IPS-15b (cell line): ENCODE results near the gene LMAN1L.

Experiments
- H3K27me3 ChIP-seq: one replicate; pipeline ENCODE4 v1.6.1; 2013; ENCODE audit warnings: low read length; ENCODE audit not compliant: control insufficient read depth, insufficient read depth
- H3K36me3 ChIP-seq: one replicate; pipeline ENCODE4 v1.6.1; 2013; ENCODE audit warnings: low read length; ENCODE audit not compliant: control insufficient read depth, insufficient read depth
- H3K4me1 ChIP-seq: one replicate; pipeline ENCODE4 v1.6.1; 2013; ENCODE audit warnings: mild to moderate bottlenecking, low read length; ENCODE audit not compliant: control insufficient read depth, insufficient read depth
- H3K4me3 ChIP-seq: one replicate; pipeline ENCODE4 v1.5.1; 2013; ENCODE audit warnings: low read depth, low read length
- H3K9ac ChIP-seq: one replicate; pipeline ENCODE4 v1.6.1; 2013; ENCODE audit warnings: low read depth, mild to moderate bottlenecking, low read length
- H3K9me3 ChIP-seq: one replicate; pipeline ENCODE4 v1.6.1; 2013; ENCODE audit warnings: mild to moderate bottlenecking, low read length; ENCODE audit not compliant: control insufficient read depth, insufficient read depth

LMAN1L gene

GRCh38 chr15:74812533-74812932 is at the start of gene LMAN1L:
LMAN1L (plus strand) TSS chr15:74812835; CDS start chr15:74812855, 20 bp downstream.
- no peak within 1 kb of the TSS for H3K4me3 ChIP-seq
- H3K36me3 ChIP-seq: no peaks in the 10 kb centered on the region
- no peaks in the 10 kb centered on the region for H3K9me3 ChIP-seq
- no peaks in the 10 kb centered on the region for H3K27me3 ChIP-seq
- H3K9ac ChIP-seq: no peak within 1 kb of the TSS
- no peaks in the 10 kb centered on the region for H3K4me1 ChIP-seq

DNA sequence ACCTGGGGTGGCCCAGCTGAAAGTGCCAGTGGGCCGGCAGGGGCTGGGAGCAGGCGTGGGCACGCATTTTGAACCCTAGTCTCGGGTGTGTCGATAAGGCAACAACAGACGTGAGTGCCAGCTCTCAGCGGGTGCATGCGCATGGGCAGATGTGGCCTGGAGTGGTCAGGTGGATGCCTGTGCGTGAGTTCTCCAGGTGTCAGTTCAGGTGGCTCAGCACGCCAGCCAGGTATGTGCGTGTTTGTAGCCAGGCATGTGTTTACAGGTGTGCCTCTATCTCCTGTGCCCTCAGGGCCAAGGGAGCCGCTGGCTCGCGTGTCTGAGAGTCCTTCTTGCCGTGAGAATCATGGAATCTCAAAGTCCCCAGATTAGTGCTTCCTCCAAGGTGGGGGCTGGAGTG is 49.2 kb upstream of the LMAN1L start:
- H3K9ac ChIP-seq: no peak overlapping the region
- no peaks in the 10 kb centered on the region for H3K36me3 ChIP-seq
- H3K27me3 ChIP-seq: no peaks in the 10 kb centered on the region
- H3K4me1 ChIP-seq: no peaks in the 10 kb centered on the region
- no peaks in the 10 kb centered on the region for H3K9me3 ChIP-seq
- H3K4me3 ChIP-seq: no peak overlapping the region

DNA sequence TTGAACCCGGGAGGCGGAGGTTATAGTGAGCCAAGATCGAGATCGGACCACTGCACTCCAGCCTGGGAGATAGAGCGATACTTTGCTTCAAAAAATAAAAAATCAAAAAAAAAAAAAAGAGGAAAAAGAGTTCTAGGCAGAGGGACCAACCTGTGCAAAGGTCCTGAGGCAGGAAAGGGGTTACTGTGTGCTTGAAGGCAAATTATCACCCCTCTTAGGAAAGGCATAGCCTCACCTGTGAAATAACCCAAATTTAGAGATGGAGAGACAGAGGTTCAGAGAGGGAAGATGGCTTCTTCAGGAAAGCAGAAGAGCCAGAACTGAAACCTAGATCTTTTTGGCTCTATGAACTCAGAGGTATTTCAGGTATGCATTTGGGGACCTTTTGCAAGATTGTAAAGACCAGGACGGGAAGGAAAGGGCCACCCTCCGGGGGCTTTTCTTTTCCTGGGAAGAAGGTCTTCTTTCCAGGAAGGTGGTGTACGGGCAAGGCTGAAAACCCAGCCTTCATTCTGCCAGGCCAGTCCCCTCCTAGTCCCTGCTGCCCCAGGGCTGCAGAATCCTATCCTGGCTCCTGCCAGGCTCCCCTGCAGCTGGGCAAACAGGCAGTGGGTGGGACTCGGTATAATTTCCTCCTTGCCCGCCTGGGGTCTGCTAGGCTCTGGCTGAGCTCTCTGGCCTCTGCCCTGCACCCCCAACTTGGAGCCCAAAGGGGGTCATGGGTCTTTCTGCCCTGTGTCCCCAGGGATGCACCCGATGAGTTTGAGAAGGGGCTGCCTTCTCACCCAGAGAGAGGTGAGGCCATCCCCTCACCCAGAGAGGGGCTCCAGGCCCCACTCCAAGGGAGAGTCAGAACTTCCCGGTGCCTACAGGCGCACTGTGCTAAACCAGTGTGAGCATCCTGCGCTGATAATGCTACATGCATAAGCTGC is 45.2 kb upstream of the LMAN1L start:
- Histone ChIP-seq H3K27me3 (peaks cover 10% of the 10 kb centered on the region), H3K4me1 (peaks cover 4% of the 10 kb centered on the region), H3K36me3 (no peaks in the 10 kb centered on the region), H3K9me3 (no peaks in the 10 kb centered on the region), H3K9ac (no peak overlapping the region), H3K4me3 (no peak overlapping the region)

DNA sequence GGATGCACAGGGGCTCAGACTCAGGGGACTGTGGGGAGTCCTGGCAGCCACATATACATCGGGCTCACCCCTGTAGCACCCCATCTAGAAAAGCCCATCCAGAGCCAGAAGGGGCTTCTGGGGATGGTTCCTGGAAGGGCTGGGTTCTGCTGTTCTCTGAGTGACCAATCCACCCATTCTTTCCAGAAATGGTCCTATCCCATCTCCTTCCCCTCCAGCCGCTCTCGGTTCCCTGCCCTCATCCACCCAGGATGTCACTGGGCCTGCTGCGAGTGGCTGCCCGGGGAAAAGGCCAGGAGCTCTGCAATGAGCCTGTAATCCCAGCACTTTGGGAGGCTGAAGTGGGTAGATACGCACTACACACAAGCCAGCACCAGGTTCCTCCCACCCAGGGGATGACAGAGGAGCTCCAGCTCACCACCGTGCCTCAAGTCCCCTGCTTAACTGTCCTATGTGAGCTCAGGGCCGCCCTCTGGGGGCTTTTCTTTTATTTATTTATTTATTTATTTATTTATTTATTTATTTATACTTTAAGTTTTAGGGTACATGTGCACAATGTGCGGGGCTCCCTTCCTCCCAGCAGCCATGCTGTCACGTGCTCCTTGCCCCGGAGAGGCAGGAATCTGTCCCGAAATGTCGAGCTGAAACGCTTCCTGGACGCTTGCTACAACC is 44.4 kb upstream of the LMAN1L start:
- Histone ChIP-seq H3K27me3 (peaks cover 10% of the 10 kb centered on the region), H3K4me3 (no peak overlapping the region)

GRCh38 chr15:74768771-74769342 is 43.8 kb upstream of the LMAN1L start:
- Histone ChIP-seq H3K27me3 (peaks cover 10% of the 10 kb centered on the region), H3K4me3 (no peak overlapping the region), H3K9ac (no peak overlapping the region), H3K9me3 (no peaks in the 10 kb centered on the region), H3K36me3 (no peaks in the 10 kb centered on the region), H3K4me1 (peaks cover 12% of the 10 kb centered on the region)

More for the DNA sequence above, 44.4 kb upstream of the LMAN1L start:
- Histone ChIP-seq H3K9me3 (no peaks in the 10 kb centered on the region), H3K9ac (no peak overlapping the region), H3K4me1 (peaks cover 7% of the 10 kb centered on the region), H3K36me3 (no peaks in the 10 kb centered on the region)

GRCh38 chr15:74769463-74770025 is 43.1 kb upstream of the LMAN1L start:
- Histone ChIP-seq H3K27me3 (peaks cover 12% of the 10 kb centered on the region), H3K9me3 (no peaks in the 10 kb centered on the region), H3K36me3 (no peaks in the 10 kb centered on the region), H3K4me1 (peaks cover 12% of the 10 kb centered on the region), H3K4me3 (no peak overlapping the region), H3K9ac (no peak overlapping the region)

DNA sequence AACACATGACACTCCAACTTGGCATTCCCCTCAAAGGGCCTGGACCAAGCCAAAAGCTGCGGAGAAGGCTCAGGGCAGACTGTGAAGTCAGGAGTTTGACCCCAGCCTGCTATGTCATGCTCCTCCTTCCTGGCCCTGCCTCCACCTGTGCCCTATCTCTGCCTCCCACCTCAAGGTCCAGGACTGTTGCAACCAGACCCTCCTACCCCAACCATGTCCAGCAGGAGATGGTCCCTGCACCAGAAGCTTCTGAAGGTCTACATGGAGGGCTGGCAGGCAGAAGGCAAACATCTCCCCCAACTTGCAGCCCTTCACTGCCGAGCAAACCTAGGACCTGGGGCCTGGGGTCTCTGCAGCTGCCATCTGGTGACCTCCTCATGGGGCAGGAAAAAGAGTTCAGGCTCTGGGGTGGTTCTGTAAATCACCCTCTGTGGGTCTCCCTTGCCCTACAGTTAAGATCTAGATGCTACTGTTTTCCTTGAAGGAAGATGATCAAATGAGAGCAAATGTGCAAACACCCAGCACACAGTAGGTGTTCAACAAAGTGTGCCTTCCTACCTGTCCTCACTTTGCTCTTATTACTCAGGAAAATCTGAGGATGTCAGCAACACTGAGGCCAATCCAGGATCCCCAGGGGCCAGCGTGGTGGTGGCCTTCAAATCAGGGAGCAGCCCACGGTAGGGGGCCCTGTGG is 42.3 kb upstream of the LMAN1L start:
- Histone ChIP-seq H3K9me3 (no peaks in the 10 kb centered on the region), H3K36me3 (no peaks in the 10 kb centered on the region), H3K27me3 (peaks cover 18% of the 10 kb centered on the region), H3K4me1 (peaks cover 12% of the 10 kb centered on the region), H3K4me3 (no peak overlapping the region), H3K9ac (no peak overlapping the region)

- Histone ChIP-seq H3K4me3 (no peak overlapping the region), H3K36me3 (no peaks in the 10 kb centered on the region), H3K27me3 (peaks cover 24% of the 10 kb centered on the region), H3K9me3 (no peaks in the 10 kb centered on the region), H3K9ac (no peak overlapping the region), H3K4me1 (peaks cover 12% of the 10 kb centered on the region)
These were observed 39.3 kb upstream of the LMAN1L start for GRCh38 chr15:74773329-74773728.

GRCh38 chr15:74773731-74774252 is 38.8 kb upstream of the LMAN1L start:
- Histone ChIP-seq H3K36me3 (no peaks in the 10 kb centered on the region), H3K4me1 (peaks cover 12% of the 10 kb centered on the region), H3K9ac (no peak overlapping the region), H3K4me3 (no peak overlapping the region), H3K27me3 (peaks cover 24% of the 10 kb centered on the region), H3K9me3 (no peaks in the 10 kb centered on the region)

- Histone ChIP-seq H3K27me3 (peaks cover 25% of the 10 kb centered on the region), H3K9ac (no peak overlapping the region), H3K36me3 (no peaks in the 10 kb centered on the region), H3K4me1 (peaks cover 12% of the 10 kb centered on the region), H3K4me3 (no peak overlapping the region), H3K9me3 (no peaks in the 10 kb centered on the region)
These were observed 37.5 kb upstream of the LMAN1L start for GRCh38 chr15:74775132-74775562.

GRCh38 chr15:74775894-74776293 is 36.7 kb upstream of the LMAN1L start:
- Histone ChIP-seq H3K36me3 (no peaks in the 10 kb centered on the region), H3K9ac (no peak overlapping the region), H3K9me3 (no peaks in the 10 kb centered on the region), H3K4me3 (no peak overlapping the region), H3K4me1 (peaks cover 12% of the 10 kb centered on the region), H3K27me3 (peaks cover 30% of the 10 kb centered on the region)
